Fibroblast of the conjunctiva (primary cell): ENCODE data around the gene EXPH5.
"Not testable (repeated sequence)": the region's sequence is repeated elsewhere in the genome, so short reads cannot be mapped to it uniquely, and the experiment has no call there.

Source experiments
- DNase-seq: peaks from one replicate; pipeline ENCODE4 v3.0.0-alpha.2; 2010; ENCODE audit warnings: low read depth

EXPH5 gene

GRCh38 chr11:108606070-108606469 is 12.5 kb upstream of the EXPH5 start:
- DNase-seq, result no peak

- DNase-seq, result not testable (repeated sequence)
Measured at GRCh38 chr11:108602818-108603217, 9.2 kb upstream of the EXPH5 start.

- no peak for DNase-seq
Measured at GRCh38 chr11:108601150-108601549, 7.6 kb upstream of the EXPH5 start.

- no peak for DNase-seq
Measured at GRCh38 chr11:108599978-108600377, 6.4 kb upstream of the EXPH5 start.

GRCh38 chr11:108597736-108598355 is 4.3 kb upstream of the EXPH5 start:
- no peak for DNase-seq

GRCh38 chr11:108596701-108597100 is 3.1 kb upstream of the EXPH5 start:
- no peak for DNase-seq

- DNase-seq, result no peak
Measured at GRCh38 chr11:108593923-108594434, 411 bp upstream of the EXPH5 start.

- DNase-seq, result no peak
Measured at GRCh38 chr11:108592591-108593213, 866 bp downstream of the EXPH5 start.

GRCh38 chr11:108591893-108592292 is 1.7 kb downstream of the EXPH5 start:
- DNase-seq, result no peak

- no peak for DNase-seq
Measured at GRCh38 chr11:108589136-108589535, 4.4 kb downstream of the EXPH5 start.

GRCh38 chr11:108588287-108588686 is 5.3 kb downstream of the EXPH5 start:
- no peak for DNase-seq

- DNase-seq, result no peak
Measured at GRCh38 chr11:108587109-108587508, 6.5 kb downstream of the EXPH5 start.

GRCh38 chr11:108586600-108586999 is 7.0 kb downstream of the EXPH5 start:
- no peak for DNase-seq

GRCh38 chr11:108586185-108586584 is 7.4 kb downstream of the EXPH5 start:
- DNase-seq, result not testable (repeated sequence)

GRCh38 chr11:108584973-108585372 is 8.6 kb downstream of the EXPH5 start:
- DNase-seq, result no peak

- no peak for DNase-seq
Measured at GRCh38 chr11:108580645-108581044, 12.9 kb downstream of the EXPH5 start.

- DNase-seq, result no peak
Measured at GRCh38 chr11:108580043-108580442, 13.5 kb downstream of the EXPH5 start.

- DNase-seq, result no peak
Measured at GRCh38 chr11:108576523-108576922, 17.0 kb downstream of the EXPH5 start.

GRCh38 chr11:108574675-108575074 is 18.9 kb downstream of the EXPH5 start:
- no peak for DNase-seq

GRCh38 chr11:108571001-108571400 is 22.6 kb downstream of the EXPH5 start:
- no peak for DNase-seq

- DNase-seq, result no peak
Measured at GRCh38 chr11:108569896-108570295, 23.7 kb downstream of the EXPH5 start.

GRCh38 chr11:108568195-108568858 is 25.2 kb downstream of the EXPH5 start:
- no peak for DNase-seq

GRCh38 chr11:108565653-108566052 is 27.9 kb downstream of the EXPH5 start:
- DNase-seq, result no peak
